ENCODE results near the gene KDM5A.
"Not testable (repeated sequence)": the region's sequence is repeated elsewhere in the genome, so short reads cannot be mapped to it uniquely, and the experiment has no call there.

KDM5A gene

DNA sequence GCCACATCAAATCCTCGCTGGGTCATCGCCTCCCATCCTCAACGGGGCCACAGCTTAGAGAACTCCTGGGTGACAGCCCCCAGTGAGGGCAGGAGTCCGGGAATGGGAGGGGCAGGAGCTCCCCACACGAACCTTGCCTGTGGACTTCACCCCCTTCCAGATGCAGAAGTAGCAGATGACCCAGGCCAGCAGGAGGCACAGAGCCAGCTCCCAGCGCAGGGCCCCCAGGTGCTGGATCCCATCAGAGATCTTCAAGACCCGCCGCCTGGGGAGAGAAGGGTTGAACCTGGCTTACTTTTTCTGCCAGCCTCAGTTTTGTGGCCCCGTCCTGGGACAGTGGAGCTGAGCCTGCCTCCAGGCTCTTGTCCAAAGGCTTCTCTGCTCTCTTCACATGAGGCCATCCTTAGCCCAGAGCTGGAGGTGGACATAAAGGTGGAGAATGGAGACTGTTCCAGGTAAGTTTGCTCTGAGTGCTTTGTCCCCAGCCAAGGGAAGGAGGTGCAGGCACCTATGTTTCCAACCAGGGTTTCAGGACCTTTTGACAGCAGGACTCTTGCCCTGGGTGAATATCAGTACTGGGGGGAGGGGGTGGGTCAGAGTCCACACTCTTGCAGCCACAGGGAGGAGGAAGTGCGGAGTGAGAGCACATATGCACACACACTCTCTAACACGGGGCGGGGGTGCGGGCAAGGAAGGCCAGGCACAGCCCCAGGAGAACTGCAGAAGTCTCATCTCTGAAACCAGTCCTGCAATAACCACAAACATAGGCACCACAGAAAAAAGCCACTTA lies 151.9 kb downstream of the KDM5A start:
- TF ChIP-seq, protein P1, sequence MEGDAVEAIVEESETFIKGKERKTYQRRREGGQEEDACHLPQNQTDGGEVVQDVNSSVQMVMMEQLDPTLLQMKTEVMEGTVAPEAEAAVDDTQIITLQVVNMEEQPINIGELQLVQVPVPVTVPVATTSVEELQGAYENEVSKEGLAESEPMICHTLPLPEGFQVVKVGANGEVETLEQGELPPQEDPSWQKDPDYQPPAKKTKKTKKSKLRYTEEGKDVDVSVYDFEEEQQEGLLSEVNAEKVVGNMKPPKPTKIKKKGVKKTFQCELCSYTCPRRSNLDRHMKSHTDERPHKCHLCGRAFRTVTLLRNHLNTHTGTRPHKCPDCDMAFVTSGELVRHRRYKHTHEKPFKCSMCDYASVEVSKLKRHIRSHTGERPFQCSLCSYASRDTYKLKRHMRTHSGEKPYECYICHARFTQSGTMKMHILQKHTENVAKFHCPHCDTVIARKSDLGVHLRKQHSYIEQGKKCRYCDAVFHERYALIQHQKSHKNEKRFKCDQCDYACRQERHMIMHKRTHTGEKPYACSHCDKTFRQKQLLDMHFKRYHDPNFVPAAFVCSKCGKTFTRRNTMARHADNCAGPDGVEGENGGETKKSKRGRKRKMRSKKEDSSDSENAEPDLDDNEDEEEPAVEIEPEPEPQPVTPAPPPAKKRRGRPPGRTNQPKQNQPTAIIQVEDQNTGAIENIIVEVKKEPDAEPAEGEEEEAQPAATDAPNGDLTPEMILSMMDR (IDR thresholded peaks at IDR 0.05; ENCODE audit: low read length): no peak
- no peak for TF ChIP-seq EZH2 (IDR thresholded peaks at IDR 0.05; ENCODE audit: borderline replicate concordance, low read length)
- Histone ChIP-seq H3K79me2 (ENCODE audit: insufficient read depth, low read length) (no peaks in the 10 kb centered on the region), H3F3A (ENCODE audit: insufficient read depth, low read length) (no peaks in the 10 kb centered on the region), H2AFZ (ENCODE audit: low read length) (no peak overlapping the region), H3K4me1 (ENCODE audit: insufficient read depth, low read length, severe bottlenecking) (no peaks in the 10 kb centered on the region), H3K36me3 (ENCODE audit: insufficient read depth, low read length) (no peaks in the 10 kb centered on the region), H3K9ac (ENCODE audit: low read length) (no peak overlapping the region), H3K9me3 (ENCODE audit: low read length) (peaks cover 6% of the 10 kb centered on the region), H3K9me2 (ENCODE audit: low read depth, low read length) (no peaks in the 10 kb centered on the region), H3K27me3 (ENCODE audit: insufficient read depth, low read length) (peaks cover 8% of the 10 kb centered on the region; the same call in 1 of the 2 replicates), H4K20me1 (ENCODE audit: insufficient read depth, low read length) (no peaks in the 10 kb centered on the region), H3K27ac (ENCODE audit: low read depth, low read length, poor library complexity, severe bottlenecking) (no peak overlapping the region), H3K4me3 (ENCODE audit: low read depth, low read length, poor library complexity, severe bottlenecking) (no peak overlapping the region), H3K4me2 (ENCODE audit: low read length) (no peak overlapping the region)

DNA sequence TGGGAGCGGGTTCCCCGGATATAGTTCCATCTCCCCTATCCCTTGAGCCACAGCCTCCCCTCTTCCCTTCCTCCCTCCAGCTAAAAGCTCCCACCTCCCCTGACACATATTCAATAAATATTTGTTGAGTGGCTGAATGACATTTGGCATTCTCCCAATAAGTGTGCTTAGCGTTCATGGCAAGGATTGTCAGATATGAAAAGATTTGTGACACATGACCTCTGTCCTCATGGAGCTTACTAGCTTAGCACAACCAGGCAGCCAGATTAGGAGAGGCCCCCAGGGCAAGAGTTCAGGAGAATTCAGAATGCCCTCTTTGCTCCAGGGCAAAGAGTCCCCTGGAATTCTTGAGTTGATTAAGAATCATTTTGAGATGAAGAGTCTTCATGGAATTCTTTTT lies 152.7 kb downstream of the KDM5A start:
- Histone ChIP-seq H3K9ac (ENCODE audit: low read length) (no peak overlapping the region), H3K27ac (ENCODE audit: low read depth, low read length, poor library complexity, severe bottlenecking) (no peak overlapping the region), H3K9me3 (ENCODE audit: low read length) (peaks cover 6% of the 10 kb centered on the region), H3K36me3 (ENCODE audit: insufficient read depth, low read length) (no peaks in the 10 kb centered on the region), H3K4me3 (ENCODE audit: low read depth, low read length, poor library complexity, severe bottlenecking) (no peak overlapping the region), H3K4me2 (ENCODE audit: low read length) (no peak overlapping the region), H3K27me3 (ENCODE audit: insufficient read depth, low read length) (peaks cover 8% of the 10 kb centered on the region; the same call in 1 of the 2 replicates), H3K9me2 (ENCODE audit: low read depth, low read length) (no peaks in the 10 kb centered on the region), H3K79me2 (ENCODE audit: insufficient read depth, low read length) (no peaks in the 10 kb centered on the region), H2AFZ (ENCODE audit: low read length) (no peak overlapping the region), H4K20me1 (ENCODE audit: insufficient read depth, low read length) (no peaks in the 10 kb centered on the region), H3K4me1 (ENCODE audit: insufficient read depth, low read length, severe bottlenecking) (no peaks in the 10 kb centered on the region), H3F3A (ENCODE audit: insufficient read depth, low read length) (no peaks in the 10 kb centered on the region)
- TF ChIP-seq EZH2 (IDR thresholded peaks at IDR 0.05; ENCODE audit: borderline replicate concordance, low read length): no peak
- TF ChIP-seq, protein P1 (IDR thresholded peaks at IDR 0.05; ENCODE audit: low read length): no peak

DNA sequence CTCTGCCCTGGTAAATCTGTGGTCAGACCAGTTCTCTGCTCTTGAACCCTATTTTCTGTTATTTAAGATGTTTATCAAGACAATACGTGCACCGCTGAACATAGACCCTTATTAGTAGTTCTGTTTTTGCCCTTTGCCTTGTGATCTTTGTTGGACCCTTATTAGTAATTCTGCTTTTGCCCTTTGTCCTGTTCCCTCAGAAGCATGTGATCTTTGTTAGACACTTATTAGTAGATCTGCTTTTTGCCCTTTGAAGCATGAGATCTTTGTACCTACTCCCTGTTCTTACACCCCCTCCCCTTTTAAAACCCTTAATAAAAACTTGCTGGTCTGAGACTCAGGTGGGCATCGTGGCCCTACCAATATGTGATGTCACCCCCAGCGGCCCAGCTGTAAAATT lies 153.2 kb downstream of the KDM5A start:
- not testable (repeated sequence) for H3K9me2 ChIP-seq (ENCODE audit: low read depth, low read length); H2AFZ ChIP-seq (ENCODE audit: low read length); H3K27ac ChIP-seq (ENCODE audit: low read depth, low read length, poor library complexity, severe bottlenecking); H3K36me3 ChIP-seq (ENCODE audit: insufficient read depth, low read length); H4K20me1 ChIP-seq (ENCODE audit: insufficient read depth, low read length); H3F3A ChIP-seq (ENCODE audit: insufficient read depth, low read length); H3K9ac ChIP-seq (ENCODE audit: low read length); H3K4me1 ChIP-seq (ENCODE audit: insufficient read depth, low read length, severe bottlenecking); H3K9me3 ChIP-seq (ENCODE audit: low read length); H3K4me2 ChIP-seq (ENCODE audit: low read length); H3K79me2 ChIP-seq (ENCODE audit: insufficient read depth, low read length); H3K4me3 ChIP-seq (ENCODE audit: low read depth, low read length, poor library complexity, severe bottlenecking); H3K27me3 ChIP-seq (ENCODE audit: insufficient read depth, low read length)

DNA sequence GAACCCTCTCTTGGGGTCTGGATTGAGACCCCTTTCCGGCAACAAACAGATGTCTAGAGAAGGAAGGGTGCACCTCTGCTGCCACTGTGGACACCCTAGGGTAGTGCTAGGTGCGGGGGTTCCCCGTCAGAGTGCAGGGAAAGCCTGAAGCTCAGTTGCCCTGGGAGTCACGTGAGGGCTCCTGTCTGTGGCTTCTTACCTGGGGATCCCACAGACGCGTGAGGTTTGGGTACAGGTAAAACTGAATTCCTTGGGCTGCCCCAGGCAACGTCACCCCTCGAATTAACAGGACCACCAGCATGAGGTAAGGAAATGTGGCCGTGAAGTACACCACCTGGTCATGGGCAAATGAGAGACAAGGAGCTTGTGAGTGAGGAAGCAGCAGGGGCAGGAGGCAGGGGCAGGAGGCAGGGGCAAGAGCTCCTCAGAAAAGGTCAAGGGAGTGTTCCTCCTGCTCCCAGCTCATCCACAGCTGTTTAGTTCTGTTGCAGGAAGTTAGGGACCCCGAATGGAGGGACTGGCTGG lies 154.2 kb downstream of the KDM5A start:
- Histone ChIP-seq H3K4me1 (ENCODE audit: insufficient read depth, low read length, severe bottlenecking) (no peaks in the 10 kb centered on the region), H3K9me3 (ENCODE audit: low read length) (peaks cover 6% of the 10 kb centered on the region), H3K27me3 (ENCODE audit: insufficient read depth, low read length) (peaks cover 8% of the 10 kb centered on the region; the same call in 1 of the 2 replicates), H4K20me1 (ENCODE audit: insufficient read depth, low read length) (no peaks in the 10 kb centered on the region), H3K4me2 (ENCODE audit: low read length) (no peak overlapping the region), H3K4me3 (ENCODE audit: low read depth, low read length, poor library complexity, severe bottlenecking) (no peak overlapping the region), H3K36me3 (ENCODE audit: insufficient read depth, low read length) (no peaks in the 10 kb centered on the region), H2AFZ (ENCODE audit: low read length) (no peak overlapping the region), H3K9me2 (ENCODE audit: low read depth, low read length) (no peaks in the 10 kb centered on the region), H3K79me2 (ENCODE audit: insufficient read depth, low read length) (no peaks in the 10 kb centered on the region), H3K9ac (ENCODE audit: low read length) (no peak overlapping the region), H3F3A (ENCODE audit: insufficient read depth, low read length) (no peaks in the 10 kb centered on the region), H3K27ac (ENCODE audit: low read depth, low read length, poor library complexity, severe bottlenecking) (no peak overlapping the region)
- TF ChIP-seq EZH2 (IDR thresholded peaks at IDR 0.05; ENCODE audit: borderline replicate concordance, low read length): no peak
- TF ChIP-seq, protein P1 (IDR thresholded peaks at IDR 0.05; ENCODE audit: low read length): no peak
